HEK293 (cell line): ENCODE measurements around the gene C4orf36.
"Not testable (repeated sequence)": the region's sequence is repeated elsewhere in the genome, so short reads cannot be mapped to it uniquely, and the experiment has no call there.

Experiments
- CTCF ChIA-PET: fragments of 350-600 bp; formaldehyde crosslinking; extraction: SDS; loops from one replicate; lab custom pipeline; 2021; ENCODE audit warnings: antibody characterized with exemption; lab: Yijun Ruan, JAX
- POLR2A ChIA-PET: fragments of 300-600 bp; formaldehyde crosslinking; extraction: SDS; loops from one replicate; lab custom pipeline; 2020; ENCODE audit warnings: antibody characterized with exemption, inconsistent platforms; lab: Yijun Ruan, JAX
- H3K27ac ChIP-seq: fragments of 200-500 bp; sonication (Bioruptor generic); 2 replicates; pipeline ENCODE4 v1.5.1; 2014; ENCODE audit warnings: low read depth, low read length, control low read depth, inconsistent platforms; ENCODE audit errors: extremely low read depth
- H3K36me3 ChIP-seq, 2 experiments: fragments of 200-500 bp in 1 of 2; sonication (Bioruptor generic) in 1 of 2; 1 replicate in 1 of 2; 2 replicates in 1 of 2; pipeline ENCODE4 v1.5.1; 2014 to 2017; ENCODE audit warnings: inconsistent platforms in 2 of 2, low read length in 2 of 2; ENCODE audit not compliant: control insufficient read depth in 2 of 2, insufficient read depth in 1 of 2
- H3K4me1 ChIP-seq: fragments of 200-500 bp; sonication (Bioruptor generic); 2 replicates; pipeline ENCODE4 v1.5.1; 2014; ENCODE audit warnings: mild to moderate bottlenecking, low read length, inconsistent platforms; ENCODE audit not compliant: control insufficient read depth, insufficient read depth
- H3K4me3 ChIP-seq: 2 replicates; pipeline ENCODE4 v1.5.1; 2011; ENCODE audit warnings: low read depth, mild to moderate bottlenecking, control low read depth, low read length, moderate library complexity
- H3K9me3 ChIP-seq: fragments of 200-500 bp; sonication (Bioruptor generic); 2 replicates; pipeline ENCODE4 v1.5.1; 2014; ENCODE audit warnings: low read depth, low read length, inconsistent platforms; ENCODE audit not compliant: control insufficient read depth, insufficient read depth
- HOXA7 ChIP-seq: sonication (generic); formaldehyde crosslinking; IDR thresholded peaks from 2 replicates; pipeline ENCODE4 v1.8.1; 2022; ENCODE audit warnings: missing genetic modification reagents, borderline replicate concordance
- OVOL3 ChIP-seq: fragments of 450-650 bp; formaldehyde crosslinking; IDR thresholded peaks from 2 replicates; pipeline ENCODE4 v1.5.1; 2016; ENCODE audit warnings: missing biosample characterization, missing genetic modification characterization
- RBAK ChIP-seq: fragments of 450-650 bp; formaldehyde crosslinking; IDR thresholded peaks from 2 replicates; pipeline ENCODE4 v1.5.1; 2016; ENCODE audit warnings: missing biosample characterization, missing genetic modification characterization
- SETDB1 ChIP-seq: IDR thresholded peaks from one replicate; pipeline ENCODE4 v1.6.1; 2017; ENCODE audit warnings: mild to moderate bottlenecking, low read length, moderate library complexity, mixed read lengths; ENCODE audit not compliant: insufficient read length
- SP3 ChIP-seq: fragments of 450-650 bp; formaldehyde crosslinking; IDR thresholded peaks from 2 replicates; pipeline ENCODE4 v1.5.1; 2016; ENCODE audit warnings: missing biosample characterization, missing genetic modification characterization
- ZBTB1 ChIP-seq: fragments of 450-650 bp; formaldehyde crosslinking; IDR thresholded peaks from 2 replicates; pipeline ENCODE4 v1.5.1; 2016; ENCODE audit warnings: missing biosample characterization, missing genetic modification characterization
- ZNF148 ChIP-seq: fragments of 450-650 bp; formaldehyde crosslinking; IDR thresholded peaks from 2 replicates; pipeline ENCODE4 v1.5.0; 2017; ENCODE audit warnings: missing biosample characterization, missing genetic modification characterization, borderline replicate concordance
- ZNF19 ChIP-seq: fragments of 450-650 bp; formaldehyde crosslinking; IDR thresholded peaks from 2 replicates; pipeline ENCODE4; 2016; ENCODE audit warnings: missing biosample characterization, missing genetic modification characterization, low read depth
- ZNF280D ChIP-seq: fragments of 450-650 bp; formaldehyde crosslinking; IDR thresholded peaks from 2 replicates; pipeline ENCODE4 v1.5.1; 2016; ENCODE audit warnings: missing biosample characterization, missing genetic modification characterization
- ZNF501 ChIP-seq: fragments of 450-650 bp; formaldehyde crosslinking; IDR thresholded peaks from 2 replicates; pipeline ENCODE4 v1.5.1; 2016; ENCODE audit warnings: missing biosample characterization, missing genetic modification characterization
- ZNF514 ChIP-seq: fragments of 450-650 bp; formaldehyde crosslinking; IDR thresholded peaks from 2 replicates; pipeline ENCODE4 v1.5.1; 2016; ENCODE audit warnings: missing biosample characterization, missing genetic modification characterization
- ZNF521 ChIP-seq: fragments of 450-650 bp; formaldehyde crosslinking; IDR thresholded peaks from 2 replicates; pipeline ENCODE4 v1.5.1; 2017; ENCODE audit warnings: missing biosample characterization, mild to moderate bottlenecking, missing genetic modification characterization
- ZNF560 ChIP-seq: fragments of 450-650 bp; formaldehyde crosslinking; IDR thresholded peaks from 2 replicates; pipeline ENCODE4 v1.5.1; 2017; ENCODE audit warnings: missing biosample characterization, missing genetic modification characterization, borderline replicate concordance
- ZNF621 ChIP-seq: fragments of 450-650 bp; formaldehyde crosslinking; IDR thresholded peaks from 2 replicates; pipeline ENCODE4 v1.5.1; 2017; ENCODE audit warnings: missing biosample characterization, missing genetic modification characterization
- ZNF623 ChIP-seq: fragments of 450-650 bp; formaldehyde crosslinking; IDR thresholded peaks from 2 replicates; pipeline ENCODE4 v1.5.1; 2016; ENCODE audit warnings: missing biosample characterization, missing genetic modification characterization
- ZNF660 ChIP-seq: fragments of 450-650 bp; IDR thresholded peaks from 2 replicates; pipeline ENCODE4 v1.5.1; 2018; ENCODE audit warnings: missing biosample characterization, mild to moderate bottlenecking, missing genetic modification characterization
- ZNF704 ChIP-seq: fragments of 450-650 bp; formaldehyde crosslinking; IDR thresholded peaks from 2 replicates; pipeline ENCODE4 v1.5.1; 2016; ENCODE audit warnings: missing biosample characterization, missing genetic modification characterization
- ZNF76 ChIP-seq: fragments of 450-650 bp; formaldehyde crosslinking; IDR thresholded peaks from 2 replicates; pipeline ENCODE4; 2016; ENCODE audit warnings: low read depth, missing biosample characterization, missing genetic modification characterization, borderline replicate concordance
- ZNF830 ChIP-seq: fragments of 450-650 bp; IDR thresholded peaks from 2 replicates; pipeline ENCODE4 v1.5.0; 2018; ENCODE audit warnings: missing biosample characterization, missing genetic modification characterization, low read depth, mild to moderate bottlenecking, moderate library complexity
- ZNF837 ChIP-seq: fragments of 450-650 bp; formaldehyde crosslinking; IDR thresholded peaks from 2 replicates; pipeline ENCODE4 v1.5.1; 2016; ENCODE audit warnings: missing biosample characterization, missing genetic modification characterization
- ZNF843 ChIP-seq: fragments of 450-650 bp; formaldehyde crosslinking; IDR thresholded peaks from 2 replicates; pipeline ENCODE4 v1.5.1; 2016; ENCODE audit warnings: missing biosample characterization, missing genetic modification characterization
- TF ChIP-seq, protein P1 (sequence below): fragments of 450-650 bp; formaldehyde crosslinking; IDR thresholded peaks from 2 replicates; pipeline ENCODE4 v1.5.1; 2016; ENCODE audit warnings: missing biosample characterization, missing genetic modification characterization

Gene C4orf36

GRCh38 chr4:86876894-86877685 lies 15.1 kb downstream of the C4orf36 start (continued):
- TF ChIP-seq ZNF837 (tag by site-specific recombination): no peak
- TF ChIP-seq ZNF148 (tag by site-specific recombination): no peak
- TF ChIP-seq HOXA7 (CRISPR knock-in tag): no peak
- no peak for TF ChIP-seq ZNF660 (tag by site-specific recombination)
- TF ChIP-seq ZNF19 (tag by site-specific recombination): no peak

GRCh38 chr4:86875436-86875835 lies 16.8 kb downstream of the C4orf36 start:
- CTCF ChIA-PET, H3K9me3 ChIP-seq, POLR2A ChIA-PET, H3K36me3 ChIP-seq, H3K4me1 ChIP-seq, H3K27ac ChIP-seq, H3K4me3 ChIP-seq: not testable (repeated sequence)

- H3K36me3 ChIP-seq: no peaks in the 10 kb centered on the region
- no peaks in the 10 kb centered on the region for H3K4me1 ChIP-seq
- H3K9me3 ChIP-seq: no peaks in the 10 kb centered on the region
- TF ChIP-seq ZNF76 (tag by site-specific recombination) (no peak), SP3 (no peak), ZNF843 (tag by site-specific recombination) (no peak)
- TF ChIP-seq, all 188 proteins: peak for 0
- POLR2A ChIA-PET: no interaction called here
- CTCF ChIA-PET: no interaction called here
- Histone ChIP-seq H3K27ac (no peak overlapping the region), H3K4me3 (no peak overlapping the region)
Measured at GRCh38 chr4:86872135-86872534, 20.1 kb downstream of the C4orf36 start.

DNA sequence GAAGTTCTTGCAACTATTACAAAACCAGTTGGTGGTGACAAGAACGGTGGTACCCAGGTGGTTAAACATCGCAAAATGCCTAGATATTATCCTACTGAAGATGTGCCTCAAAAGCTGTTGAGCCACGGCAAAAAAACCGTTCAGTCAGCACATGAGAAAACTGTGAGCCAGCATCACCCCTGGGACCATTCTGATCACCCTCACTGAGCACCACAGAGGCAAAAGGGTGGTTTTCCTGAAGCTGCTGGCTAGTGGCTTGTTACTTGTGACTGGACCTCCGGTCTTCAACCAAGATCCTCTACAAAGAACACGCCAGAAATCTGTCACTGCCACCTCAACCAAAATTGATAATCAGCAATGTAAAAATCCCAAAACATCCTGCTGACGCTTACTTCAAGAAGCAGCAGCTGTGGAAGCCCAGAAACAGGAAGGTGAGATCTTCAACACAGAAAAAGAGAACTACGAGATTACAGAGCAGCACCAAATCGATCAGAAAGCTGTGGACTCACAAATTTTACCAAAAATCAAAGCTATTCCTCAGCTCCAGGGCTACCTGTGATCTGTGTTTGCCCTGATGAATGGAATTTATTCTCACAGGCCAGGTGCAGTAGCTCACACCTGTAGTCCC lies 21.7 kb downstream of the C4orf36 start:
- Histone ChIP-seq H3K4me3 (no peak overlapping the region), H3K36me3 (no peaks in the 10 kb centered on the region), H3K27ac (no peak overlapping the region), H3K9me3 (no peaks in the 10 kb centered on the region), H3K4me1 (no peaks in the 10 kb centered on the region)
- CTCF ChIA-PET: interaction anchor here (1.1 kb wide), 1 partner anchor 375 kb away, joined by 4 read pairs; no protein-coding TSS in a partner anchor
- POLR2A ChIA-PET: no interaction called here
- TF ChIP-seq ZNF830 (no peak), ZNF623 (no peak), ZNF501 (no peak), ZNF514 (tag by site-specific recombination) (no peak), OVOL3 (tag by site-specific recombination) (no peak), ZNF560 (tag by site-specific recombination) (no peak), ZNF280D (tag by site-specific recombination) (no peak), ZBTB1 (tag by site-specific recombination) (no peak), ZNF521 (no peak), RBAK (tag by site-specific recombination) (no peak), ZNF621 (tag by site-specific recombination) (no peak), SETDB1 (no peak), ZNF704 (no peak), ZNF843 (tag by site-specific recombination) (no peak)
- TF ChIP-seq, protein P1, sequence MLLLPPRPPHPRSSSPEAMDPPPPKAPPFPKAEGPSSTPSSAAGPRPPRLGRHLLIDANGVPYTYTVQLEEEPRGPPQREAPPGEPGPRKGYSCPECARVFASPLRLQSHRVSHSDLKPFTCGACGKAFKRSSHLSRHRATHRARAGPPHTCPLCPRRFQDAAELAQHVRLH (tag by site-specific recombination): no peak
